HCT116 (cell line): ENCODE data around the gene RNF175.

Source experiments
- ATF3 ChIP-seq: IDR thresholded peaks from 2 replicates; pipeline ENCODE4 v1.6.1; 2012
- CTCF ChIP-seq, 3 experiments: fragments of 200-600 bp in 1 of 3; sonication (generic) in 1 of 3; IDR thresholded peaks in 2 of 3; conservative IDR thresholded peaks in 1 of 3; 2 replicates each; pipeline ENCODE4 v1.5.1; 2012 to 2017; ENCODE audit warnings: low read depth in 2 of 3, low read length in 2 of 3, antibody characterized with exemption in 1 of 3, borderline replicate concordance in 1 of 3, control low read depth in 1 of 3, mild to moderate bottlenecking in 1 of 3, mixed read lengths in 1 of 3, mixed run types in 1 of 3, moderate library complexity in 1 of 3; ENCODE audit not compliant: insufficient read depth in 1 of 3
- EZH2 ChIP-seq: fragments of 200-600 bp; sonication (generic); IDR thresholded peaks from 2 replicates; pipeline ENCODE4 v1.6.1; 2017; ENCODE audit warnings: antibody characterized with exemption, mixed run types
- EZH2phosphoT487 ChIP-seq: fragments of 200-600 bp; IDR thresholded peaks from 2 replicates; pipeline ENCODE4 v1.6.1; 2018; ENCODE audit warnings: antibody characterized with exemption, borderline replicate concordance
- POLR2A ChIP-seq: IDR thresholded peaks from 2 replicates; pipeline ENCODE4 v1.7.0; 2011; ENCODE audit warnings: borderline replicate concordance; ENCODE audit not compliant: insufficient read depth, insufficient read length; ENCODE audit errors: extremely low read depth
- POLR2AphosphoS5 ChIP-seq: IDR thresholded peaks from 2 replicates; pipeline ENCODE4 v1.6.1; 2011; ENCODE audit warnings: mild to moderate bottlenecking, low read depth, low read length, moderate library complexity
- RAD21 ChIP-seq: IDR thresholded peaks from 2 replicates; pipeline ENCODE4 v1.6.1; 2012; ENCODE audit warnings: low read depth, mild to moderate bottlenecking
- REST ChIP-seq: IDR thresholded peaks from 2 replicates; pipeline ENCODE4 v1.6.1; 2012; ENCODE audit warnings: low read depth
- TCF7L2 ChIP-seq: IDR thresholded peaks from 2 replicates; pipeline ENCODE4 v1.7.0; 2011; ENCODE audit warnings: borderline replicate concordance, inconsistent platforms; ENCODE audit not compliant: insufficient read depth, insufficient read length; ENCODE audit errors: extremely low read depth
- YY1 ChIP-seq: IDR thresholded peaks from 2 replicates; pipeline ENCODE4 v1.6.1; 2011; ENCODE audit warnings: low read length, low read depth, moderate library complexity, mild to moderate bottlenecking; ENCODE audit not compliant: insufficient replicate concordance; ENCODE audit errors: extremely low read depth
- ZFX ChIP-seq: fragments of 450-650 bp; IDR thresholded peaks from 2 replicates; pipeline ENCODE4 v1.6.1; 2017
- ZNF274 ChIP-seq: fragments of 200-500 bp; sonication (Bioruptor generic); IDR thresholded peaks from 2 replicates; pipeline ENCODE4 v1.6.1; 2014; ENCODE audit warnings: mild to moderate bottlenecking, low read depth, low read length, inconsistent platforms

- TF ChIP-seq POLR2A: no peak
- no peak for TF ChIP-seq EZH2
- no peak for TF ChIP-seq CTCF (IDR thresholded peaks at IDR 0.05 in 2 of 3, conservative IDR thresholded peaks at IDR 0.05 in 1 of 3; ENCODE audit: borderline replicate concordance in 1 of 3, insufficient read depth in 1 of 3, low read depth in 2 of 3, low read length in 2 of 3)
- no peak for TF ChIP-seq YY1
- no peak for TF ChIP-seq RAD21
- no peak for TF ChIP-seq ATF3
- TF ChIP-seq REST: no peak
- no peak for TF ChIP-seq POLR2AphosphoS5
- TF ChIP-seq ZFX: no peak
- no peak for TF ChIP-seq ZNF274
- TF ChIP-seq TCF7L2: no peak
- no peak for TF ChIP-seq EZH2phosphoT487
Observed at GRCh38 chr4:153722036-153722435, 37.8 kb downstream of the RNF175 start.
